ENCODE measurements around the gene KDELR1. TPM values are rescaled to one million over a fixed set of nuclear protein-coding genes. Genes with fewer than 3 reads are reported as not detected.

Gene KDELR1
- total RNA-seq, 1 experiment from 2014 or later, result 375 TPM

- BruUV-seq (replicated peaks), result no TSS peak
- Histone ChIP-seq H3K4me3 (ENCODE audit: low read depth, low read length) (no peak overlapping the region), H3K9me3 (no peaks in the 10 kb centered on the region), H3K36me3 (ENCODE audit: control insufficient read depth, insufficient read depth, low read length) (no peaks in the 10 kb centered on the region), H3K4me1 (peaks cover 6% of the 10 kb centered on the region; the same call in 1 of the 2 replicates), H3K27me3 (replicated peaks; ENCODE audit: control insufficient read depth, insufficient read depth, low read length) (no peaks in the 10 kb centered on the region)
- POLR2A ChIA-PET, result no interaction called here
- TF ChIP-seq CTCF (IDR thresholded peaks at IDR 0.05; ENCODE audit: insufficient read depth in 1 of 2, low read depth in 1 of 2, low read length in 1 of 2, severe bottlenecking in 1 of 2, unreplicated experiment in 1 of 2), result no peak
- Mint-ChIP-seq H3K36me3 (ENCODE audit: insufficient read depth, unreplicated experiment) (peaks cover 21% of the 10 kb centered on the region), H3K27me3 (ENCODE audit: insufficient read depth, unreplicated experiment) (no peaks in the 10 kb centered on the region), H3K4me3 (ENCODE audit: unreplicated experiment) (no peak overlapping the region), H3K4me1 (ENCODE audit: low read depth, unreplicated experiment) (peaks cover 6% of the 10 kb centered on the region), H3K27ac (ENCODE audit: unreplicated experiment) (peak overlapping the region; percentile 84), H3K9me3 (ENCODE audit: unreplicated experiment) (no peaks in the 10 kb centered on the region)
- intact Hi-C loops (cut with micrococcal nuclease; ENCODE audit: unreplicated experiment), result loop anchor here (2.0 kb wide), 1 partner anchor 33 kb away; no protein-coding TSS in a partner anchor
- DNase-seq, result no peak
- CTCF ChIA-PET, result interaction anchor here (0.6 kb wide), 1 partner anchor 175 kb away, joined by 5 read pairs; no protein-coding TSS in a partner anchor
Observed at GRCh38 chr19:48365602-48366001, 25.7 kb downstream of the KDELR1 start.

GRCh38 chr19:48364598-48365348 is 26.6 kb downstream of the KDELR1 start:
- H3K27me3 ChIP-seq (replicated peaks; ENCODE audit: control insufficient read depth, insufficient read depth, low read length), result no peaks in the 10 kb centered on the region
- peak overlapping the region; percentile 83 for H3K4me3 Mint-ChIP-seq (ENCODE audit: unreplicated experiment)
- POLR2A ChIA-PET, result interaction anchor here (0.5 to 2.5 kb wide), 11 partner anchors 10 to 255 kb away, joined by 3 to 65 read pairs (median 7); partner anchors contain the start of genes KDELR1, RPL18 and SPHK2
- peaks cover 6% of the 10 kb centered on the region; the same call in 1 of the 2 replicates for H3K4me1 ChIP-seq
- DNase-seq, result no peak
- TSS peak; percentile 98 for BruUV-seq (replicated peaks)
- no peaks in the 10 kb centered on the region for H3K27me3 Mint-ChIP-seq (ENCODE audit: insufficient read depth, unreplicated experiment)
- peaks cover 9% of the 10 kb centered on the region for H3K4me1 Mint-ChIP-seq (ENCODE audit: low read depth, unreplicated experiment)
- intact Hi-C loops (cut with micrococcal nuclease; ENCODE audit: unreplicated experiment), result loop anchor here (1.0 to 5.0 kb wide), 4 partner anchors 10 to 42 kb away; partner anchors contain the start of gene KDELR1
- TF ChIP-seq CTCF (IDR thresholded peaks at IDR 0.05; ENCODE audit: insufficient read depth in 1 of 2, low read depth in 1 of 2, low read length in 1 of 2, severe bottlenecking in 1 of 2, unreplicated experiment in 1 of 2), result no peak
- CTCF ChIA-PET, result interaction anchor here (1.2 to 2.9 kb wide), 8 partner anchors 10 to 220 kb away, joined by 3 to 45 read pairs (median 11); partner anchors contain the start of gene KDELR1
- peaks cover 30% of the 10 kb centered on the region for H3K36me3 Mint-ChIP-seq (ENCODE audit: insufficient read depth, unreplicated experiment)
- H3K9me3 ChIP-seq, result no peaks in the 10 kb centered on the region
- H3K27ac Mint-ChIP-seq (ENCODE audit: unreplicated experiment), result peak overlapping the region; percentile 84
- no peaks in the 10 kb centered on the region for H3K36me3 ChIP-seq (ENCODE audit: control insufficient read depth, insufficient read depth, low read length)
- peak overlapping the region; percentile 42 for H3K4me3 ChIP-seq (ENCODE audit: low read depth, low read length)
- H3K9me3 Mint-ChIP-seq (ENCODE audit: unreplicated experiment), result no peaks in the 10 kb centered on the region

- H3K36me3 ChIP-seq (ENCODE audit: control insufficient read depth, insufficient read depth, low read length), result no peaks in the 10 kb centered on the region
- POLR2A ChIA-PET, result interaction anchor here (0.5 to 2.5 kb wide), 24 partner anchors 9 to 1088 kb away, joined by 3 to 65 read pairs (median 6); partner anchors contain the start of genes CARD8, GRIN2D, KDELR1 and PIH1D1
- peaks cover 6% of the 10 kb centered on the region; the same call in 1 of the 2 replicates for H3K4me1 ChIP-seq
- CTCF ChIA-PET, result interaction anchor here (0.6 to 2.9 kb wide), 21 partner anchors 10 to 255 kb away, joined by 3 to 45 read pairs (median 6); partner anchors contain the start of genes KDELR1 and SPHK2
- H3K4me3 ChIP-seq (ENCODE audit: low read depth, low read length), result peak within 1 kb of the TSS; percentile 43
- peak within 1 kb of the TSS; percentile 83 for H3K4me3 Mint-ChIP-seq (ENCODE audit: unreplicated experiment)
- peak; percentile 100 for DNase-seq
- BruUV-seq (replicated peaks), result no TSS peak
- no peaks in the 10 kb centered on the region for H3K27me3 Mint-ChIP-seq (ENCODE audit: insufficient read depth, unreplicated experiment)
- no peak for TF ChIP-seq CTCF (IDR thresholded peaks at IDR 0.05; ENCODE audit: insufficient read depth in 1 of 2, low read depth in 1 of 2, low read length in 1 of 2, severe bottlenecking in 1 of 2, unreplicated experiment in 1 of 2)
- H3K36me3 Mint-ChIP-seq (ENCODE audit: insufficient read depth, unreplicated experiment), result peaks cover 34% of the 10 kb centered on the region
- H3K9me3 ChIP-seq, result no peaks in the 10 kb centered on the region
- no peaks in the 10 kb centered on the region for H3K27me3 ChIP-seq (replicated peaks; ENCODE audit: control insufficient read depth, insufficient read depth, low read length)
- H3K9me3 Mint-ChIP-seq (ENCODE audit: unreplicated experiment), result no peaks in the 10 kb centered on the region
- H3K4me1 Mint-ChIP-seq (ENCODE audit: low read depth, unreplicated experiment), result peaks cover 14% of the 10 kb centered on the region
- peak within 1 kb of the TSS; percentile 84 for H3K27ac Mint-ChIP-seq (ENCODE audit: unreplicated experiment)
- intact Hi-C loops (cut with micrococcal nuclease; ENCODE audit: unreplicated experiment), result loop anchor here (1.0 to 5.0 kb wide), 5 partner anchors 10 to 42 kb away; partner anchors contain the start of gene KDELR1
Observed at GRCh38 chr19:48363810-48364597, 27.3 kb downstream of the KDELR1 start, which contains the start of the genes SYNGR4 and TMEM143. Gene SYNGR4, plus strand, starts transcription at chr19:48364367. Its CDS starts 1,476 bp downstream, at chr19:48365843. Gene TMEM143, minus strand, starts transcription at chr19:48363940. Its CDS starts 20 bp downstream, at chr19:48363920.
